Gastrocnemius medialis (tissue), 4 donors: ENCODE results near the gene AP2S1. TPM values are rescaled to one million over a fixed set of nuclear protein-coding genes. Genes with fewer than 3 reads are reported as not detected.
"Not testable (repeated sequence)": the region's sequence is repeated elsewhere in the genome, so short reads cannot be mapped to it uniquely, and the experiment has no call there.

Experiments
- ATAC-seq, 2 donors: fragments of 150-250 bp; one replicate each; pipeline ENCODE4 v1.9.1; 2016
- DNase-seq, 2 donors: peaks; one replicate each; pipeline ENCODE4 v3.0.0-alpha.2; 2019
- H3K27ac ChIP-seq, 4 donors: fragments of 200-600 bp; sonication (generic); 1 replicate in 1 of 4; 2 replicates in 3 of 4; pipeline ENCODE4 v1.5.1; 2016 to 2018; ENCODE audit warnings: mild to moderate bottlenecking in 2 of 4, moderate library complexity in 1 of 4
- H3K27me3 ChIP-seq, 3 donors: fragments of 200-600 bp; sonication (generic) in 2 of 3; 1 replicate in 1 of 3; 2 replicates in 2 of 3; pipeline versions ENCODE4 v1.5.1 to v1.6.0; 2016 to 2019; ENCODE audit warnings: mild to moderate bottlenecking in 1 of 3, moderate library complexity in 1 of 3
- H3K36me3 ChIP-seq, 2 donors: fragments of 200-600 bp; sonication (generic) in 1 of 2; one replicate each; pipeline ENCODE4 v1.5.1; 2017 to 2018
- H3K4me1 ChIP-seq, 2 donors: fragments of 200-600 bp; sonication (generic) in 1 of 2; one replicate each; pipeline ENCODE4 v1.5.1; 2016 to 2017; ENCODE audit warnings: mild to moderate bottlenecking in 2 of 2
- H3K4me3 ChIP-seq, 4 donors: fragments of 200-600 bp; sonication (generic) in 3 of 4; 1 replicate in 1 of 4; 2 replicates in 3 of 4; pipeline ENCODE4 v1.5.1; 2016 to 2019; ENCODE audit warnings: mild to moderate bottlenecking in 2 of 4
- H3K9me3 ChIP-seq, 3 donors: fragments of 200-600 bp; sonication (generic) in 2 of 3; 1 replicate in 1 of 3; 2 replicates in 2 of 3; pipeline ENCODE4 v1.5.1; 2016 to 2019
- POLR2A ChIP-seq, 2 donors: fragments of 450-650 bp; IDR thresholded peaks; one replicate each; pipeline ENCODE4 v1.6.1; 2017; ENCODE audit warnings: antibody characterized with exemption in 2 of 2, mild to moderate bottlenecking in 2 of 2, moderate library complexity in 2 of 2
- in situ Hi-C, 4 donors: fragments of 200-750 bp; cut with MboI; loops; one replicate each; pipeline versions ENCODE4 v1.15.0 to v1.8.0; 2017; ENCODE audit warnings: low sequenced_read_pairs in 4 of 4
- intact Hi-C: fragments of 100-400 bp; cut with DNase I; formaldehyde crosslinking; loops from one replicate; pipeline ENCODE4 v1.15.1; 2023; ENCODE audit warnings: low total_unique reads
- total RNA-seq, 4 donors: library from RNA; depleted of rRNA; stranded (reverse); fragments of >200 nt; gene quantifications; one replicate each; pipeline versions ENCODE4 v1.1.0 to v1.2.3, GENCODE V29; 2016
- TF ChIP-seq, protein P1 (sequence below), 5 experiments: fragments of 450-650 bp in 3 of 5; fragments of 200-600 bp in 2 of 5; sonication (generic) in 2 of 5; IDR thresholded peaks in 4 of 5; conservative IDR thresholded peaks in 1 of 5; 1 replicate in 4 of 5; 2 replicates in 1 of 5; pipeline ENCODE4 v1.5.1; 2016 to 2019; ENCODE audit warnings: antibody characterized with exemption in 5 of 5, mild to moderate bottlenecking in 3 of 5, moderate library complexity in 3 of 5

AP2S1 gene
- total RNA-seq, 4 donors from 2014 or later: 42.7 to 94.1 (median 64.9) TPM

DNA sequence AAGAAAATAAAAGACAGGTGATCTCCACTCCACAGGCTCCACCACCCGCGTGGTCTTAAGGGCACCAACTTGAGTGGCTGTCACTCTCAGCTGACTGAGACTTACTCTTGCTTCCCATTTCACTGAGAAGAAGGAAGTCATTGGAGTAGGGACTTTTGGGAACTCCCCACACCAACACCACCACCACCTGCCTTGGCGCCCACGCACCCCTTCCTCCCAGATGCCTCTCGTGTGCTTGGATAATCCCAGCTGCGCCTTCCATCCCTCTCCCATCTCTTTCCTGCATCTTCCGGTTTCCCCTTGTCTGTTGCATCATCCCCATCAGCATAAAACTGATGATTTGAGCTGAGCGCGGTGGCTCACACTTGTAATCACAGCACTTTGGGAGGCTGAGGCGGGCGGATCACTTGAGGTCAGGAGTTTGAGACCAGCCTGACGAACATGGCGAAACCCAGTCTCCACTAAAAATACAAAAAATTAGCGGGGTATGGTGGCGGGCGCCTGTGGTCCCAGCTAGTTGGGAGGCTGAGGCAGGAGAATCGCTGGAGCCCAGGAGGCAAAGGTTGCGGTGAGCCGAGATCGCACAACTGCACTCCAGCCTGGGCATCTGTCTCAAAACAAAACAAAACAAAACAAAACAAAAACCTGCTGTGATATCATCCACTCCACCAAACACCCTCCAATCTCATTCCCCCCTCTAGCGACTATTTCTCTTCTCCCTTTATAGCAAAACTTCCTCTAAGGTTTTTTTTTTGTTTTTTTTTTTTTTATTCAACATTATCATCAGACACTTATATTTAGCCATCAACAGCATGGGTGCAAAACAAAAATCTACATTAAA, 25.5 kb downstream of the AP2S1 start:
- intact Hi-C loops (no loop called here), in situ Hi-C loops (loop anchor here in 1 of 4 donors (10.0 kb wide), 1 partner anchor 60 kb away; no protein-coding TSS in a partner anchor)
- ATAC-seq (no peak), DNase-seq (no peak)
- H3K27me3 ChIP-seq: no peaks in the 10 kb centered on the region
- H3K4me3 ChIP-seq: no peak overlapping the region
- peaks cover 0 to 6% of the 10 kb centered on the region in 2 donors for H3K4me1 ChIP-seq
- no peaks in the 10 kb centered on the region for H3K9me3 ChIP-seq
- H3K27ac ChIP-seq: no peak overlapping the region
- TF ChIP-seq, protein P1, sequence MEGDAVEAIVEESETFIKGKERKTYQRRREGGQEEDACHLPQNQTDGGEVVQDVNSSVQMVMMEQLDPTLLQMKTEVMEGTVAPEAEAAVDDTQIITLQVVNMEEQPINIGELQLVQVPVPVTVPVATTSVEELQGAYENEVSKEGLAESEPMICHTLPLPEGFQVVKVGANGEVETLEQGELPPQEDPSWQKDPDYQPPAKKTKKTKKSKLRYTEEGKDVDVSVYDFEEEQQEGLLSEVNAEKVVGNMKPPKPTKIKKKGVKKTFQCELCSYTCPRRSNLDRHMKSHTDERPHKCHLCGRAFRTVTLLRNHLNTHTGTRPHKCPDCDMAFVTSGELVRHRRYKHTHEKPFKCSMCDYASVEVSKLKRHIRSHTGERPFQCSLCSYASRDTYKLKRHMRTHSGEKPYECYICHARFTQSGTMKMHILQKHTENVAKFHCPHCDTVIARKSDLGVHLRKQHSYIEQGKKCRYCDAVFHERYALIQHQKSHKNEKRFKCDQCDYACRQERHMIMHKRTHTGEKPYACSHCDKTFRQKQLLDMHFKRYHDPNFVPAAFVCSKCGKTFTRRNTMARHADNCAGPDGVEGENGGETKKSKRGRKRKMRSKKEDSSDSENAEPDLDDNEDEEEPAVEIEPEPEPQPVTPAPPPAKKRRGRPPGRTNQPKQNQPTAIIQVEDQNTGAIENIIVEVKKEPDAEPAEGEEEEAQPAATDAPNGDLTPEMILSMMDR (IDR thresholded peaks at IDR 0.05 in 4 of 5, conservative IDR thresholded peaks at IDR 0.05 in 1 of 5): no peak
- no peaks in the 10 kb centered on the region for H3K36me3 ChIP-seq

DNA sequence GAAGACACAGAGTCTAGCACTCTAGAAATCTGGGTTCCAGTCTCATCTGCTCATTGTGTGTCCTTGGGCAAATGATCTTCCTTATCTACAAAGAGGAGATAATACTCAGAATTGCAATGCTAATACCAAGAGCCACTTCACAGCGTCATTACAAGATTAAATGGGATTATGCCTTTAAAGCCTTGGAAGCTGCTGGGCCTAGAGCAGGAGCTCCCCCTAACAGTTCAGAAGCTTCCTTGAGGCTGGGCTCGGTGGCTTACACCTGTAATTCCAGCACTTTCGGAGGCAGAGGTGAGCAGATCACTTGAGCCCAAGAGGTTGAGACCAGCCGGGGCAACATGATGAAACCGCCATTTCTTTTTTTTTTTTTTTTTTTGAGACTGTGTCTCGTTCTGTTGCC, 27.6 kb downstream of the AP2S1 start:
- ATAC-seq: no peak
- Histone ChIP-seq H3K27me3 (no peaks in the 10 kb centered on the region), H3K4me3 (no peak overlapping the region), H3K4me1 (peaks cover 0 to 6% of the 10 kb centered on the region in 2 donors), H3K27ac (no peak overlapping the region), H3K36me3 (no peaks in the 10 kb centered on the region), H3K9me3 (no peaks in the 10 kb centered on the region)
- intact Hi-C loops: no loop called here
- TF ChIP-seq POLR2A (IDR thresholded peaks at IDR 0.05): no peak
- TF ChIP-seq, protein P1 (IDR thresholded peaks at IDR 0.05 in 4 of 5, conservative IDR thresholded peaks at IDR 0.05 in 1 of 5): no peak
- in situ Hi-C loops: loop anchor here in 1 of 4 donors (10.0 kb wide), 1 partner anchor 58 kb away; no protein-coding TSS in a partner anchor
- no peak for DNase-seq

DNA sequence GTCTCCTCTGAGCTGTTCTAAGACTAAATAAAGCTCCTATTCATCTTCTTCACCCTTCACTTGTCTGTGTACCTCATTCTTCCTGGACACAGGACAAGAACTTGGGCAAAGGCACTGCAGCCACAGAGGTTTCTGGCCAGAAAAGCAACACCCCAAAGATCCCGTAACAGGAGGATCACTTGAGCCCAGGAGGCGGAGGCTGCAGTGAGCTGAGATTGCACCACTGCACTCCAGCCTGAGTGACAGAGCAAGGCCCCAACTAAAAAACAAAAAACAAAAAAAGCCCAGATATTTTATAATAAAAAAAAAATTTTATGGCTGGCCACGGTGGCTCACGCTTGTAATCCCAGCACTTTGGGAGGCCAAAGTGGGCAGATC, 28.2 kb downstream of the AP2S1 start:
- H3K27ac ChIP-seq, H3K9me3 ChIP-seq, H3K4me1 ChIP-seq, intact Hi-C loops, H3K4me3 ChIP-seq, DNase-seq, H3K27me3 ChIP-seq, ATAC-seq, H3K36me3 ChIP-seq: not testable (repeated sequence)
- in situ Hi-C loops: loop anchor here in 1 of 4 donors (10.0 kb wide), 1 partner anchor 58 kb away; no protein-coding TSS in a partner anchor

DNA sequence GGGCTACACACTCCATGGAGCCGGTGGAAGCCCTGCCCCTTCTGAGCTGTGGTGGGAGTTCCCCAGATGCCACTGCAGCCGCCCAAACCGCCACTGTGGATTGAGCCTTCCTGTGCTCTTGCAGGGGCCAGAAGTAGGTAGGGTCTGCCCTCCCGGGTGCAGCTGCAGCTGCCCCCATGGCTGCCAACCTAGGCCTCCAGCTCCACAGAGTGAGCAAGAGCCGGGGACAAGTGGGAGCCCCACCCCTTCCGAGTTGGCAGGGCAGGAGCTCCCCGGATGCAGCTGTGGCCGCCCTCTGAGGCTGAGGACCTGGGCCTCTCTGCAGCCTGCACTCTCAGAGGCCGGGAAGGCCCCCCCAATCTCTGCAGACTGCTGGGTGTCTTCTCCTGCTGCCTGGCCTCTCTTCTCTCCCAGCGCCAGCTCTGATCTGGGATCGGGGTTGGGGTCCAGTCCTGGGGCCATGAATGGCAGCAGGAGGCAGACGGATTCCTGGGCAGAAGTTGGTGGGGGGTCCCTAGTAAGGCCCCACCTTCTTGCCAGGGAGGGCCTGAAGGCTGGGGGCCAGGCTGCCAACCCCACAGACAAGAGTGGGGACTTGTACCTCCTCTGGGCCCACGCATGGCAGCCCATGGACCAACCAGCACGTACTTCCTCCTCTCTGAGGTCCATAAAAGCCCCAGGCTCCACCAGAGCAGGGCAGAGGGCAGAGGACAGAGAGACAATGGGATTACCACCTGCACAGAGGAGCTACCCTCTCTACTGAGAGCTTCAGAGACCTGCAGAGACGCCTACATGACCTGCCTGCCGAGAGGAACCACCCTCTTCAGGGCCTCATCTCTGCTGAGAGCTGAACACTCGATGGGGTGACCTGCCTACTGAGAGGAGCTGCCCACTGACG, 28.9 kb downstream of the AP2S1 start:
- intact Hi-C loops: no loop called here
- peaks cover 0 to 5% of the 10 kb centered on the region in 2 donors for H3K4me1 ChIP-seq
- H3K27me3 ChIP-seq: no peaks in the 10 kb centered on the region
- no peak overlapping the region for H3K4me3 ChIP-seq
- H3K36me3 ChIP-seq: no peaks in the 10 kb centered on the region
- no peak overlapping the region for H3K27ac ChIP-seq
- no peaks in the 10 kb centered on the region for H3K9me3 ChIP-seq
- TF ChIP-seq POLR2A (IDR thresholded peaks at IDR 0.05): no peak
- in situ Hi-C loops: loop anchor here in 1 of 4 donors (10.0 kb wide), 1 partner anchor 57 kb away; no protein-coding TSS in a partner anchor
- ATAC-seq (no peak), DNase-seq (no peak)

DNA sequence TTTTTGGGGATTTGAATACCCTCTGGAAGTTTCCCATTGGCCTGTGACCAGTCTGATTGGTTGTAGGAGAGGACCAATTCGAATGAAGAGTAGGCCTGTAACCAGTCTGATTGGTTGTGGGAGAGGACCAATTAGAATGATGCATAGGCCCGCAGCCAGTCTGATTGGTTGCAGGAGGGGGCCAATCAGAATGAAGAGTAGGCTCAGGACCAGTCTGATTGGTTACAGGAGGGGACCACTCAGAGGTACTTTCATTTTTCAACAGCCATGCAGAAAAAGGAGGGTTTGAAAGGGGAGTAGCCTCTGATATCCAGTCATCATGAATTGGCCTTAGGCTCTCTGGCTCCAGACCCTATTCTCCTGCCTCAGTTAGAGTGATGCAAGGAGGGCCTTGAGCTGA, 31.8 kb downstream of the AP2S1 start:
- intact Hi-C loops (no loop called here), in situ Hi-C loops (no loop called here)
- H3K4me3 ChIP-seq: no peak overlapping the region
- no peaks in the 10 kb centered on the region for H3K36me3 ChIP-seq
- no peaks in the 10 kb centered on the region for H3K4me1 ChIP-seq
- TF ChIP-seq, protein P1 (IDR thresholded peaks at IDR 0.05 in 4 of 5, conservative IDR thresholded peaks at IDR 0.05 in 1 of 5): no peak
- TF ChIP-seq POLR2A (IDR thresholded peaks at IDR 0.05): no peak
- no peaks in the 10 kb centered on the region for H3K27me3 ChIP-seq
- H3K9me3 ChIP-seq: no peaks in the 10 kb centered on the region
- ATAC-seq (no peak), DNase-seq (no peak)
- H3K27ac ChIP-seq: no peak overlapping the region
